NCI-H2171 (cell line): ENCODE results near the gene ZNRF1.
"Not testable (repeated sequence)": the region's sequence is repeated elsewhere in the genome, so short reads cannot be mapped to it uniquely, and the experiment has no call there.

Experiments used
- DNase-seq: peaks from one replicate; lab custom pipeline; 2025; lab: John Stamatoyannopoulos, UW

The ZNRF1 gene

DNA sequence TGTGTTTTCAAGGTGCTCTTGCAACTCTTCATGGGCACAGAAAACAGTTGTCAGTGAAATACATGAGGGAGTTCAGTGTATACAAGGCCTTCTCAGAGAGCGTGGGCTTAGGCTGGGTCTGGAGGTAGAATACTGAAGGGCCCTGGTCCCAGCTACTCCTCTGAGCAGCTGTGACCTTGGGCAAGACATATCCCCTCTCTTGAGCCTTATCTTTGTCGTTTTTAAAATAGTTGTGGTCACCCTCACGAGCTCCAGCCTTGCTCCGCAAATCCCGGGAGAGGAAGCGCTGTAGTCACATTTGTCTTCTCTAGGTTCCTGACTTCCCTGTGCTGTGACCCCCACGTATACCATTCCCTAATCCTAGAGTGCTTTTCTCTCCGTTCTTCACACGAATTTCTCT is 3.6 kb downstream of the ZNRF1 start:
- DNase-seq = no peak

DNA sequence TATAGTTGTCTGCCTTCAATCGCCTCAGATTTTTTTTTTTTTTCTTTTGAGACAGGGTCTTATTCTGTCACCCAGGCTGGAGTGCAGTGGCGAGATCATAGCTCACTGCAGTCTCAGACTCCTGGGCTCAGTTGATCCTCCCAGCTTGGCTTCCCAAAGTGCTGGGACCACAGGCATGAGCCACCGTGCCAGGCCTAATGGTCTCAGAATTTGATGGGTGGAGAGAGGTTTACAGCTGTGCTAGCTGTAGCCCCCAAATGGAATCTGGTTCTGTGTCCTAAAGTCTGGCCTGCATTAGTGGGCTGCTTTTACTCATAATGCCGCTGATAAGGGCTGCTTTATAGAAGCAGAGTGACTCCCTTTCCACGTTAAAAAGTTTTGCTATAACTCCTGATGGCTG is 5.1 kb downstream of the ZNRF1 start:
- DNase-seq = no peak

DNA sequence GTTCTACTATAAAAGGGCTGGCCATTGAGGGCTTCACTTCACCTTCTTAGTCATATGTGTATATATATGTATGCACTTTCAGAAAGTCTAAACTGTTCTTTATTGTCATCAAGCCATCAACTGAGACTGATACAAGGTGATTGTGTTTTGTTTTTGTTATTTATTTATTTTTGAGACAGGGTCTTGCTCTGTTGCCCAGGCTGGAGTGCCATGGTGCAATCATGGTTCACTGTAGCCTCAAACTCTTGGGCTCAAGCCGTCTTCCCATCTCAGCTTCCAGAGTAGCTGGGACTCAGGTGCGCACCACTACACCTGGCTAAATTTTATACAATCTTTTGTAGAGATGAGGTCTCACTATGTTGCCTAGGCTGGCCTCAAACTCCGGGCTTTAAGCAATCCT is 5.6 kb downstream of the ZNRF1 start:
- DNase-seq = no peak

DNA sequence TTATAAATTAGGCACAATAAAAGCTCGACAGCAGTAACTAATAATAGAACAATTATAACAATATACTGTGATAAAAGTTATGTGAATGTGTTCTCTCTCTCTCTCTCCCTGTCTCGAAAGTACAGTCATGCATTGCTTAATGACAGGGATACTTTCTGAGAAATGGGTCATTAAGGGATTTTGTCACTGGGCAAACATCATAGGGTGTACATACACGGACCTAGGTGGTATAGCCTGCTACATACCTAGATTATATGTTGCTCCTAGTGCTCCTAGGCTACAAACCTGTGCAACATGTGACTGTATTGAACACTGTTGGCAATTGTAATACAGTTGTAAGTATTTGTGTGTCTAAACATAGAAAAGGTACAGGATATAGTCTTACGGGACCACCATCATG is 6.9 kb downstream of the ZNRF1 start:
- DNase-seq = no peak

DNA sequence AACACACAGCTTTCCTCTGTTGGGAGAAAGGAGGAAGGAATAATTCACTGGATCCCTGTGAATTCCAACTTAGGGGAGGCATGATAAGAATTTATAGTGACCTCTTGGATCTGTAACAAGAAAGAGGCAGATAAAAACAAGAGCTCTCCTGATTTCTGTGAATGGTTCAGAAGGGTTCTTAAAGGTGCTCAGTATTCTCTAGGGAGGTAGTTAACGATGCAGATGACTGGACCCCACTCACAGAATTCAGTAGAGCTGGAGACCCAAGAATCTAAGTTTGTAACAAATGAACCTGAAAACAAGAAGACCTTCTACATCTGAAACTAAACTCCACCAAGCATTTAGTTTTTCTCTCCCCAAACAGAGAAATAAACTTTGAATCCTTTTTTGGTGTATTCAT is 8.6 kb downstream of the ZNRF1 start:
- DNase-seq = no peak

DNA sequence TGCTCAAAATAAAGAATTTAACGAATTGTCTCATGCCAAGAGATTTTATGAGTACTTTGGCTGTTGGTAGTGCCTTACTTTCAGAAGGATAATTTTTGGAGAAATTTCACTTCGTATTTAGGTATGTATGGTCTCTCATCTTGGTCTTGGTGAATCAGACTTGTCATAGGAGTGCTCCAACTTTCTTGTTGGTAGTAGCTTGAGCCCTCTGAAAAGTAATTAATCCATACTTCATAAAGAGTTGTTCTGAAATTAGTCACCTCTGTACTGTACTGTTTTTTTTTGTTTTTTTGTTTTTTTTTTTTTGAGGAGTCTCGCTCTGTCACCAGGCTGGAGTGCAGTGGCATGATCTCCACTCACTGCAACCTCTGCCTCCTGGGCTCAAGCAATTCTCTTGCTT is 11.6 kb downstream of the ZNRF1 start:
- DNase-seq = no peak

DNA sequence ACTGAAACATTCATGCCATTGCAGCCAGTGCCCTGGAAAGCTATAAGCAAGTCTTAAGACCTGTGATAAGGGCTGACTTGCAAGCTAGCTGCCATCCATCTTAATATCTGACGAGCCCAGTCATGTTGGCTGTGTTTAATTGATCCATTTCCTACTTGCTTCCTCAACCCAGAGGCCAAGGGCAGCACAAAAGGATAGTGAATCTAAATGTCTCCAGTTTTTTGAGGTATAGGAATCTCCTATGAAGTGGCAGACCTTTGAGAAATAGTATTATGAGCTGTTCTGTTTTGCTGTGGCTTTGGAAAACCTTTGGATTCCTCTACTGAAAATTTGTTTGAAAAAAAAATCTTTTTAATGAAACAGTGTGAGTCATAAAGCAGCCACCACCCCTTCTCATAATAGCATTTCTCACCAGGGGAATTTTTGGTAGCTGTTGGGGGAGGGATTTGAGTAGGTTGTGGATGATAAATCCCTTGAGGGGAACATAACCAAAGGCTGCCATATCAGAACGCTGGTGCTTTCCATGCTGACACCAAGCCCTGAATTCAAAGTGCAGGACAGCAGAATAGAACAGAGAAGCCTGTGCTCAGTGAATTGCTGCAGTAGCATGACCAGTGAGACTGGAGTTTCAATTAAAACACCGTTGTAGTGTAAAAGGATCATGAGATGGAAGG is 12.9 kb downstream of the ZNRF1 start:
- DNase-seq = no peak

DNA sequence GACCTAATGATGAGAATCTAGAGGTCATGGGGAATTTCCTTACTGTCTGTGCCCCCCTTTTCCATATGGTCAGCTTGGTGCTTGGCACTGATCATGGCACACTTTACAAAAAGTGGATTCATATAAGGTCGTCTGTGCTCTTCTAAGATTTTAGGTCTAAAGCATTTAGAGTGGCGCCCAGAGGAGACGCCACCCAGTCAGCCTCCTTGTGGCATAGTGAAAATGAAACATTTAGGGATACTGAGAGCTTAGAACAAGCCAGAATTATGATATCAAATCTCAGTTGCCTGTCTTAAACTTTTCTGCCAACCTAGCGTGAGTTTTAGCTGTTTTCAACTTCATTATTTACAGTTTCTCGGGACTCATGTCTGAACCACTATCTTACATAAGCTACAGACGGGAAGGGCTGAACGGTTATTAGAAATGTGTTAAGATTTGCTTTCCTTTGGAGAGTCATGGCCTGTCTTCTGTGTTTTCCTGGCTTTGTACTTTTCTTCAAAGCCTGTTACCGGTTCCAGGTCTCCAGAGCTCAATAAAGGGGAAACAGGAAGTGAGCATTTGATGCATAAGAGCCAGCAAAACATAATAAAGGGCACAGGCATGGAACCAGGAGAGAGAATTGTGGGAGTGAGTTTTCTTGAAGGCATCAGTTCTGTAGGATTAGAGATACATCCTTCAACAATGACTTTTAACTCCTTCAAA is 13.7 kb downstream of the ZNRF1 start:
- DNase-seq = no peak

DNA sequence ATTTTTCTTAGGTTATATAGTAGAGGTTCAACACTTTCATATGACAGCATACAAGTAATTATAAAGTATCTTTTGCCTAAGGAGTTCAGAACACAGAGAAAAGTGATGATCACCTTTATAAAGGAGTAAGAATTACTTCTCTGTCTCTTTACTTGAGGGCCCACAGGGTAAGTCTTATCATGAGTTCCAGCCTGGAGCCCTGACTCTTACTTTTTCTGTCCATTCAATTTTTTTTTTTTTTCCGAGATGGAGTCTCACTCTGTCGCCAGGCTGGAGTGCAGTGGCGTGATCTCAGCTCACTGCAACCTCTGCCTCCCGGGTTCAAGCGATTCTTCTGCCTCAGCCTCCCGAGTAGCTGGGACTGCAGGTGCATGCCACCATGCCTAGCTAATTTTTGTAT is 14.3 kb downstream of the ZNRF1 start:
- not testable (repeated sequence) for DNase-seq

DNA sequence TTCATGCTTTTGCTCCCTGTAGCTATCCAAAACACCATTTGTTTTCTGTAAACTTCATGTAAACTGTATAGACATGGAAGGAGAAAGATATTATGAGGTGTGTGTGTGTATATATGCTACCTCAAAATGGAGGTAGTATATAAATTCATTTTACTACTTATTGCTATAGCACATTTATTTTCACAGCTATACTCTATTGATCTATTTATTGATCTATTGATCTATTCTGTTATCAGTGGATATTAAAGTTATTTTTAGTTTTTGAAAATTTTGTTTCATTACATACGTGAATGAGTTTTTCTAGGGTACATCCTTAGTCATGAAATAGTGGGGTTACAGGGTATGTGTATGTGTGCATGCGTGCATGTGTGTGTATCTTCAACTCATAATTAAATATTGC is 15.5 kb downstream of the ZNRF1 start:
- no peak for DNase-seq

DNA sequence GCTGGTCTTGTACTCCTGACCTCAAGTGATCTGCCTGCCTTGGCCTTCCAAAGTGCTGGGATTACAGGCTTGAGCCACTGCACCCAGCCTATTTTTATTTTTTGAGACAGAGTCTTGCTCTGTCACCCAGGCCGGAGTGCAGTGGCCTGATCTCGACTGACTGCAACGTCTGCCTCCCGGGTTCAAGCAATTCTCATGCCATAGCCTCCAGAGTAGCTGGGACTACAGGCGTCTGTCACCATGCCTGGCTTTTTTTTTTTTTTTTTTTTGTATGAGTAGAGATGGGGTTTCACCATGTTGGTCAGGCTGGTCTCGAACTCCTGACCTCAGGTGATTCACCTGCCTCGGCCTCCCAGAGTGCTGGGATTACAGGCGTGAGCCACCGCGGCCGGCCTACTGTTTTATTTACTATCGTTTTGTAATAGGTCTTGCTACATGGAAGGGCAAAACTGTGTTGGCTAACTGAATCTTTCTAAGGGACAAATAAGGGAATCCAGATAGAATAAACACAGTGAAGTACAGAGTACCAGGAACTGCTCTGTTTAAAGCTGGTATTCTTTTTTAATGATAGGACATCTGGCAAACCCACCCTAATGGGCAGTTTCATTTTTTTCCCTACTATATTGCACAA is 17.7 kb downstream of the ZNRF1 start:
- DNase-seq = not testable (repeated sequence)

DNA sequence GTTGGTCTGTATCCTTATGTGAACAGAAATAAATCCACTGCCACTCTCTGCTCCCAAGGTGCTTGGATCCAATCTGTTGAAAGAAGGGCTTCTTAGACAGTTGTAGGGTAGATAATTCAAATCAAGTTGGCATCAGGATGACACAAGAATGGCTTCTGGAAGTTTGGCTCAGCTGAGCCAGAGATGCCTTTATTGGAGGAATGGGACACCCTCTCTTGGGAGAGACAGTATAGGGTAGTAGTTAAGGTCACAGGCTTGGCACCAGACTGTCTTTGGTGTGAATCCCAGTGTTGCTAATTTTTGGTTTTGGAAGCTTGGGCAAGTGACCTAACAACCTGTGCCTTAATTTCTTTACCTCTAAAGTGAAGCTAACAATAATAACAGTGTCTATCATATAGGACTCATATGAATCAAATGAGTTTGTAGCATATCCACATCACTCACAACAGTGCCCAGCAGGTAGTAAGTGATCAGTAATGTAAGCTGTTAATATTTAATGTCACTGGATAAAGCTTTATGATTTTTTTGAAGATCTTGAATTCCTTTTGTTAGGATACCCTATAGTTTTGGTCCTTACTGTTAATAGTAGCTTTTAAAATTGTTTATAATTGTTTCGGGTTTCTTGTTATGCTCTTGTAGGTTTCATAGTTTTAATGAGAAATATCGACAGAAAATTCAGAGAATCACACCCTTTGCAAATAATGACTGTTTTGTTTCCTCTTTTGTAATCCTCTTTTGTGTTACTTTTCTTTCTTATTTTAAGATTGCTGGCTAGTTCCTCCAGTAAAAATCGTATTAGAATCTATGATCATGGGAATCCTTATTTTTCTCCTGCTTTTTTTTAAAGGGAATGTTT is 19.1 kb downstream of the ZNRF1 start:
- no peak for DNase-seq

DNA sequence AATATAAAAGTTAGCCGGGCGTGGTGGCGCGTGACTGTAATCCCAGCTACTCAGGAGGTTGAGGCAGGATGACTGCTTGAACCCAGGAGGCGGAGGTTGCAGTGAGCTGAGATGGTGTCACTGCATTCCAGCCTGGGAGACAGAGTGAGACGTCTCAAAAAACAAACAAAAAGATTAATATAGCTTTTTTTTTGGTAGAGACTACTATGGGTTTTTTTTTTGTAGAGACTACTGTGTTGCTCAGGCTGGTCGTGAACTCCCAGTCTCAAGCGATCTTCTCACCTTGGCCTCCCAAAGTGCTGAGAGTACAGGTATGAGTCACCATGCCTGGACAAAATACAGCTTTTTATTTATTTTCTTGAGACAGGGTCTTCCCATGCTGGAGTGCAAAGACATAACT is 20.2 kb downstream of the ZNRF1 start:
- no peak for DNase-seq

DNA sequence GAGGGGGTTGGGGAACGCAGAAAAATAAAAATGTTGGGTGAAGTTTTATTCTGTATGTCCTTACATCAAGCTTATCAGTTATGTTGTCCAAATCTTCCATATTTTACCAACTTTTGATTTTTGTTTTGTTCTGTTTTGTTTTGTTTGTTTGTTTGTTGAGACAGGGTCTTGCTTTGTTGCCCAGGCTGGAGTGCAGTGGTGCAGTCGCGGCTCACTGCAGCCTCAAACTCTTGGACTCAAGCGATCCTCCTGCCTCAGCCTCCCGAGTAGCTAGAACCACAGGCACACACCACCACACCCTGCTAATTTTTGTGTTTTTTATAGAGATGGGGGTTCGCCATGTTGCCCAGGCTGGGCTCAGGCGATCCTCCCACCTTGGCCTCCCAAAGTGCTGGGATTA is 20.8 kb downstream of the ZNRF1 start:
- no peak for DNase-seq

DNA sequence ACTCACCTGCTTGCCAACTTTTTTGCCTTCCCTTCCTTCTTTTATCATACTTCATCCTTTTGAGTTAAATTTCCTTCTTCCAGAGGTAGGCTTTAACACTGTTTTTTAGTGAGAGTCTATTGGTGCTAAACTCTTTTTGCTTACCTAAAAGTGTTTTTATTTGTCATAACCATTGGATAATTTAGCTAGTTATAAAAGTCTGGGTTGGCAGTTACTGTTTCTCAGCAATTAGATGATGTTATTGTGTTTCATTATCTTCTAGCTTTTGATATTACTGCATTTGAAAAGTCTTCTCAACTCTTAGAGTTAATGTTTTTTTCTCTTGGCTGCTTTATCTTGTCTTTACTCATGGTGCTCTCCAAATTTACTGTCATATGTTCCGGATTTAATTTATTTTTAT is 22.6 kb downstream of the ZNRF1 start:
- DNase-seq = no peak

DNA sequence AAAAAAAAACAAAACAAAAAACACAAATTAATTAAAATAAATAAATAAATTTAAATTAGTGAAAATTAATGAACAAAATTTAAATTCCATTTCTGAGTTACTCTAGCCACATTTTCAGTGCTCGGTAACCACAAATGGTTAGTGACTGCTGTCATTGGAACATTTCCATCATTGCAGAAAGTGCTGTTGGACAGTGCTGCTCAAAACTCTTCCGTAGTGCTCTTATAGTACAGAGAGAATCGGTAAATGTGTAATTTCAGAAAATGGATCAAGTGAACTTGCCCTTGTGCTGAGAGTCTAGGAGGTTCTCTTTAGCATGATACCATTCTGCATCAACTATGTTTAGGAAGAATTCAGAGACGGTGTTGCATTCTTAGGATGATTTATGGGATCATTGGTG is 23.7 kb downstream of the ZNRF1 start:
- no peak for DNase-seq

DNA sequence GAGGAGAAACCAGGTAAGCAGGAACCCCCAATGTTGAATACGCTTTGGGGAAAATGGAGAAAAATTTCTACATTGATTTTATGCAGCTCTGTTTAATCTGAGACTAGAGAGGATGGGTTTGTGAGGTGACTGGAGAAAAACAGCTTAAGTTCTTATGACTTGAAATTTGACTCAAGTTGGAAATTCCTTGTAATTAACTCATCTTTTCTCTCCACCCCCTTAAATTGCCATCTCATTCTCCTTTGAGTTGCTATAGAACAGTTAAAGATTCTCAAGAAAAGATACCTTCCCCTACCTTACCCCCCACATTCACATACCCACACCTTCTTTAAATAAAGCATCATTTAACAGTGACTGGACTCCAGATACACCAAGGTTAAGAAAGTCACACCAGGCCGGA is 24.2 kb downstream of the ZNRF1 start:
- DNase-seq = no peak

DNA sequence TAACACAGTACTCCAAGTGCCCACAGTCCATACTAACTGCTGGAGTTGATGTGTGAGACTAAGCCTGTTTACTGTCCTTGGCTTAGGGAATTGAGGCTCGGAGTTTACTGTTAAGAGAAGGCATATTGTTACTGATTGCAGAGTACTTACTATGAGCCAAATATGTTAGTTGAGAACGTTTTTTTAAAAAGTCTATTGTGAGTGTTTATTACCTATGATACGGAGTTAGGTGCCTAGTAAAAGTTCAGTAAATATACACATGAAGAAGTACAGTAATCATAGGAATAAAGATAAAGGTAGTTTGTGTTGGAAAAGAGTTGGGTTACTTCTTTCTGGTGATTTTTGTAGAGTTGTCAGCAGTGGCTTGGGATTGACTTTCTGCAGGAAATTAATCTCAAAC is 25.4 kb downstream of the ZNRF1 start:
- no peak for DNase-seq

DNA sequence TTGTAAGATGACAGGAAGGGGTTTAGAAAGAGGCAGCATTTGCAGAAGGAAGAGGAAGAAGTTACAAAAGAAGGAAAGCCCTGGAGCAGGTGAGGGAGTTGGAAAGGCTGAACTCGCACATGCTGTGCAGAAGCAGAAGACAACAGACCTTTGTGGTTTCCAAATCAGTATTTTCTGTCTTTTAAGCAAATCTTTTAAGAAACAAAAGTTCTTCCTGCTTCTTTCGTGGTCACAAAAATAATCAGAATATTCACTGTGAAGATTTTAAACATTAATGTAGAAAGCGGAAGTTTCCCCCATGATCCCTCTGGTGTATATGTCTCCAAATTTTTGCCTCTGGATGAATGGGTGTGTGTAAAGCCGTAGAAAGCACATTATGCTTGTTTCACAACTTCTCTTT is 25.8 kb downstream of the ZNRF1 start:
- no peak for DNase-seq

DNA sequence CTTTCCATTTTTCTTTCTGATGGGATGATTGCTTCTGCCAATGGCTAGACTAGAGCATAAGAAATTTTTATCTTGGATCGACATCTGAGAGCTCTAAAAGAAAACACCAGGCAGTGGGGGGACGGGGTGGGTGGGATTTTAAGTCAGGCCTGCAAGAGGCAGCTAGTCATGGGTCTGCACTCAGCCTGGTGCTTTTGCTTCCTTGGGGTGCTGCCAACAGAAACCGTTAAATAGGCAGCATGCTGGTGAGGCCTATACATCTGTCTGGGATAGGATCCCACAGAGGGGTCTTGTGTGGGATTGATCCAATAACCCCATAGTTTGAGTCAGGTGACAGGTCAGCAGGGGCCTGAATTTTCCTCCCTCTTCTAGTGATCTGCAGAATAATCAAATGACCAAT is 26.9 kb downstream of the ZNRF1 start:
- DNase-seq = no peak

DNA sequence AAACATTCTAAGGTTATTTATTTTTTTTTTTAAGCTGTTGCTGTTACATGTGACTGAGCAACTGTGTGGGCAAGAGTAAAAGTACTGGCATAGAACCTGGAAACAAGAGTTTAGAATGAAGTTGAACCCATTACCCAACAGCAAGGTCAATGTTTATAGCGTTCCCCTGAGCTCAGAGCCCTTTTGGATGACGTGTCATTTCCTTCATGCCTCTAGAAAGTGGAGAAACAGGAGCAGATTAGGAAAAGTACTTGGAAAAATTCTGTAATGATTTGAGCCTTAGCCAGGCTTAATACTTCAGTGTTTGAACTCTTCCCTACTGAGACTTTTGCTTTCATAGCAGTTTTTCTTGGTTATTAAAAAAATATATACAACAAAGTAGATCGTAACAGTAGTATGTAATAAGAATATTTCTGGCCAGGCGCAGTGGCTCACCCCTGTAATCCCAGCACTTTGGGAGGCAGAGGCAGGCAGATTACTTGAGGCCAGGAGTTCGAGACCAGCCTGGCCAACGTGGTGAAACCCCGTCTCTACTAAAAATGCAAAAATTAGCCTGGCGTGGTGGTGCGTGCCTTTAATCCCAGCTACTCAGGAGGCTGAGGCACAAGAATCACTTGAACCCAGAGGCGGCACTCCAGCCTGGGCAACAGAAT is 27.5 kb downstream of the ZNRF1 start:
- not testable (repeated sequence) for DNase-seq

DNA sequence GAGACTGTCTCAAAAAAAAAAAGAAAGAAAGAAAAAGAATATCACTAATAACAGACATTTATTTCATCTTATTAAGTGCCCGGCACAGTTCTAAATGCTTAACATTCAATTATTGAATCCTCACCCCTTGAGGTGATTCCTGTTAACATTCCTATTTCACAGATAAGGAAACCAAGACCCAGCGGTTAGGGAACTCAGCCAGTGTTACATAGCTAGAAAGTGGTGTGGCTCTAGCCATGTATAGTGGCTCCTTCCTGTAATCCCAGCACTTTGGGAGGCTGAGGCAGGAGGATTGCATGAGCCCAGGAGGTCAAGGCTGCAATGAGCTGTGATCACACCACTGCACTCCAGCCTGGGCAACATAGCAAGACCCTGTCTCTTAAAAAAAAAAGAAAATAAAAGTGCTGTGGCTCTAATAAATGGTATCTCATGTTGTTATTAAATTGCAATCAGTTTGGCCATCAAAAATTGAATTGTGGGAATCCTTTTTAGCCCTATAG is 28.1 kb downstream of the ZNRF1 start:
- DNase-seq = no peak
